Daoy (cell line): Measurements from ENCODE around the gene MLN. TPM values are rescaled to one million over a fixed set of nuclear protein-coding genes. Genes with fewer than 3 reads are reported as not detected.

Source experiments
- DNase-seq: peaks from one replicate; pipeline ENCODE4 v3.0.0-alpha.2; 2015; ENCODE audit warnings: low read depth
- total RNA-seq: library from RNA; depleted of rRNA; stranded (reverse); fragments of >200 nt; shearing (Covaris generic); gene quantifications from 2 replicates; pipeline ENCODE4 v1.2.3, GENCODE V29; 2014; rRNA removed

MLN gene
- total RNA-seq, 1 experiment from 2014 or later: not detected

DNA sequence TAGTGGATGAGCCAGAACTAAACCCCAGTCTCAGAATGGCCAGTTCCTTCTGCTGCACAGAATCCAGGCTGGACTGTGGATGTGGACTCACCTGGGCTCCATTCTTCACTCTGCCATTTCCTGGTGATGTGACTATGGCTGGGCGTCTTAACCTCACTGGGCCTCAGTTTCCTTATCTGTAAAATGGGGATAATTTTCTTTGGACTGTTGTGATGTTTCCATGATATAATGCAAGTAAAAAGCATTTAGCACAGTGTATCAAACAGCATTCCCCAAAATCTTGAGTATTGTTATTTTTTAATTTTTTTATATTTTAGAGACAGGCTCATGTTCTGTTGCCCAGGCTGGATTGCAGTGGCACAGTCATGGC is 51.2 kb downstream of the MLN start:
- no peak for DNase-seq

DNA sequence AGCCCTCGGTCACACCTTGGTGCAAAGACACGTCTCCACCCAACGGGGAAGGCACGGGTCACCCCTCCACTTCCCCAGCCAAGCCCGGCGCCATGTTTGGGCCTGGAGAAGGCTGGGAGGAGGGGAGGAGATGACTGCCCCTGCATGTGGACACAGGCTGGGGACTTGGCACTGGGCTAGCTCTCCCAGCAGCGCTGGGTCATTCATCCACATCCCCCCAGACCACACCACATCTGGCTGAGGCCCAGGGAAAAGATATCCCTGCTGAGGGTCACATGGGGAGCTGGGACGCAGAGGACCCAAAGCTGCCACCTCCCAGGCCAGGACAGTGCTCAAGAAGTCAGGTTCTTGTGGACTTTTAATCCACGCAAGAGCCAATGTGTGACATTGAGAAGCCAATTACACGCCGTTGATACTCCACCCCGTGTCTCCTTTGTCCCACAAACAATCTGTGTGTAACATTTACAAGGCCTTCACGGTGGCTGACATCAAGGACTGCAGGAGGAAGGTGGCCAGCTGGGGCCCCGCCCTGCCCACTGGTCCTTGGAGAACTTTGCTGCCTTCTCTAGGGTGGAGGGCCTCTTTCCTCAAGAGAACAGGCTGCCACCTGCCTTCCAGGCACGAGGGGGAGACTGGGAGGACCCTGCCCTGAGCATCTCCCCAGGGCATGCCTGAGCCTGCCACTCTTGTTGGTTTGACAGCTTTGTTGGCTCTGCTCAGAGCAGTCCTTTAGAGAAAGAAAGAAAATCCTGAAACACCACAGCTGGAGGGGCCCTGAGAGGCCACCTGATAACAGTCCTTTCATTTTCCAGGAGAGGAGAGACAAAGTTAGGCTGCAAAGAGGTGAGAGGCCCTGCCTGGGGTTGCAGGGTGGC is 51.8 kb downstream of the MLN start:
- DNase-seq: no peak

DNA sequence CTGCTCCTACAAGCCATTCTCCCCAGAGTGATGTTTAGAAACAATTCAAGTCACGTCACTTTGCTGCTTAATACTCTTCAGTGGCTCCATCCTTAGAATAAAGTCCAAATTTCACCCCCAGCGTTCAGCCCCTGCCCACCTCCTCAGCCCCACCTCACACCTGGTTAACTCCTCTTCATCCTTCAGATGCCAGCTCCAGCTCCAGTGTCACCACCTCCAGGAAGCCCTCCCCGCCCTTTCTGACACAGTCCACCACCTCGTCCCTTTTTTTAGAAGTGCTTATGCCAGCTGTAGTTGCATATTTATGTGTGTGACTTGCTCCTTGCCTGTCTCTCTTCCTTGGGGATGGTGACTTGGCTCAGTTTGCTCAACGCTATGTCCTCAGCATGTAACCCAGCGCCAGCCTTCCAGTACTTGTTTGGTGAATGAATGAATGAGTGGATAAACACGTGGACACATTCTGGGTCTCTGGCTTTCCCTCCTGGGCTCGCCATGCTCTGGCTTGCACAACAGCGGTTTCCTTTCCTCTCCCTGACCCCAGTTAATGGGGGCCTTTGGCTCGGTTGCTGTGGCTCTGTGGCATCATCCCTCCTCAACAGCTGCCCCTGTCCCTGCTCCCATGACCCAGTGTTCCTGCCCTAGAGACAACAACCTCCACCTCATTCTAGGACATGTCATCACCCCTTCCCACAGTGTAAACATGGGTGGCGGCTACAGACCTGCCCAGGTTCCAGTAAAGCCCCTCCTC is 53.4 kb downstream of the MLN start:
- DNase-seq: no peak

DNA sequence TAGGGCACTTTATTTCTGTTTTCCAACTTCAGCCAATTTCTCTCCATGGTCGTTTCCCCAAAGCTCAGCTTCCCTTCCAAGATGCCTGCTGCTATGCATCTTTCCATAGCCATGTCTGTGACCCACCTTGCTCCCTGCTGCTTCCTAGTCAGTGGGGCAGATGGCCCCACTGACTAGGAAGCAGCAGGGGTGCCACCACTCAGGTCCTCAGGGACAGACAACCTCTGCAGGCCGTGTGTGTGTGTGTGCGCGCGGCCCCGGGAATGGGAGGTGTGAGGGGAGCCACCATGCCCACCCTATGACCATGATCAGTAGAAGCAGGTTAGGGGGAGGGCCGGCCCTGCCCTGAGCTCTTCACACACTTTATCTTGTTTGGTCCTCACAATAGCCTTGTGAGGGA is 54.4 kb downstream of the MLN start:
- no peak for DNase-seq

DNA sequence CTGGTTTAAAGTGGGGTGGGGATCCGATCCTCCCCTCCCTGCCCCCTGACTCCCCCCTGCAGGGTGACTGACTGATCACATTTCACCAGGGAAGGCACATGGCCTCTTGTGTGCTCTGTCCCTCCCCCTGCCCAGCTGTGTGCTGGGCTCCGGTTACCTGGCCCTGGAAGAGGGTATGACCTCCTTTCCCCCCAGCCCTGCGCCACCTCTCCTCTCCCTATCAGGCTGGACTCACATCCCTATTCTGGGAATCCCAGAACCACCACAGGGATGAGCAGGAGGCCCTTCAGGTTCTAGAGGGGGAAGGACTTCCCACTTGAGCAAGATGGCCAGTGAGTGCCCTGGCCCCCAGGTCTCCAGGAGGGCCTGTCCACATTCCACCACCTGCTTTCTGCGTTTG is 55.0 kb downstream of the MLN start:
- DNase-seq: no peak

DNA sequence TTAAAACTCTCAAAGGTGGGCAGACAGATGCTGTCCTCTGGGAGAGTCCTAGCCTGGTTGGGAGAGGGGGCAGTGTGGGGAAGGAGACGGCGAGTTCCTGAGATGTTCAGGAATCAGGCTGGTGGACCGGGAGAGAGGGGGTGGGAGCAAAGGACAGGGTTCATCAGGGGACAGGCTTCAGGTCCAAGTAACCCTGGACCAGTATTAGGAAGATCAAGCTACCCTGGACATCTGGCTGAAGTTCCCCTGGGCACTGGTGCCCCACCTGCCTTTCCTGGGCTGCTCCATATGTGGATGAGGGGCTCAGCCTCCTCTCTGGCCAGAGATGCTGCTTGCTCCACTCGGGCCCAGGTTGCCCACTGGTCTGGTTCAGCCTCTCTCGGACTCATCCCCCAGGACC is 56.0 kb downstream of the MLN start:
- no peak for DNase-seq

DNA sequence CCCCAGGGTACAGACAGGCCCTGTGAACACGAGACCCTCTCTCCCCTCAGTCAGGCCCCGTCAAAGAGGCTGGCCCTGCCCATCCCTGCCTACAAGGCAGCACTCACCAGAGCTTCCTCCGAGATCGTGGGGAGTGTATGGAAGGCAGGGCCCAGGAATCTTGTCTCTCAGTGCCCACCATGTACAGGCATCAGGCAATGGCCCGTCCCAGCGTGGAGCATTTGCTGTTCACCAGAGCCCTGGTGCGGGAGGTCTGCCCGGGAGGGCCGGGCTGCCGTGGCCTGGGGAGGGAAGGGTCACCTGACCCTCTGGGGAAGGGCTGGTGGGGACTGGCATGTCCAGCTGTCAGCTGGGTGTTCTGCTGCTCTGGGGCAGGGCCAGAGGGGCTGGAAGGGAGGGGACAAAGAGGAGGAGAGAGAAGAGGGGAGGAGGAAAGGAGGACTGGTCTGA is 57.1 kb downstream of the MLN start, which contains the start of gene IP6K3:
TSS of gene IP6K3 (minus strand) at position 255 of the 450 bp plus-strand sequence. CDS start 11,429 bp downstream, outside the sequence.
- no peak for DNase-seq

DNA sequence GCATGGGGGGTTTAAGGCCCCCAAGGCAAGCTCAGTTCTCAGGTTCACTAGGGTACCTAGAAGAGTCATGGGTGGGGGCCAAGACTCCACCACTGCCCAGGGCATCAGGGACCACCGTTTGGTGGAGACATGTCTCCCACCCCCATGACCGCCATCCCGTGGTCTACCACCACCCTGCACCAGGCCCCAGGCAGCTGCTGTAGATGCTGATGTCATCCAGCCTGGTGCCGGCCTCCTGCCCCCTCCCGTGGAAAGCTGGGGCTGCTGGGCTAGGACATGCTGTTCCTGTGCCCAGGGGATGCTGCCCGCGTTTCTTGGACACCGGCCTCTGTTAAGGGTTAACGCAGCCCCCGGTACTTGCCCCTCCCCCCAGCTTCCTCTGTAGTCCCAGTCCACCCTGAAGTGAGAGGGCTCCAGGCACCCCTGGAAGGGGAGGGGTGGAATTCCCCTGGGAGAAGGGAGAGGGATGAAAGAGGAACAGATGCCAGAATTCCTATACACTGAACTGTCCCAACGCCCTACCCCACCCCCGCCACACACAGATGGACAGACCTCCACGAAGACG is 57.7 kb downstream of the MLN start:
- peak; percentile 64 for DNase-seq

DNA sequence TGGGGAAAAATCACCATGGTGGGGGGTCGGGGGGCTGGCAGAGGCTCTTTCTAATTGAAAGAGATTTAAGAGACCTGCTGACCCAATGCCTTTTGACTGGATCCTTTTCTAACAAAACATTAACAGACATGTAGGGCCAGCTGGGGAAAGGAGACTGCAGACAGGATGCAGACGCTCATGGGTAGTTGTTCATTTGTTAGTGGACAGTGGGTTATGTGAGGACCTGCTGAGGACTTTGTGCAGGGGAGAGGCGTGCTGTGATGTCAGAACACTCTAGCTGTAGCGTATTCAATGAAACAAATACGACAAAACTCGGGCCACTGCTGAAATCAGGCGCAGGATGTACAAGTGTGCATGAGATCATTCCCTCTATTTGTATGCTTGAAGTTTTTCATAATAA is 58.3 kb downstream of the MLN start:
- no peak for DNase-seq

DNA sequence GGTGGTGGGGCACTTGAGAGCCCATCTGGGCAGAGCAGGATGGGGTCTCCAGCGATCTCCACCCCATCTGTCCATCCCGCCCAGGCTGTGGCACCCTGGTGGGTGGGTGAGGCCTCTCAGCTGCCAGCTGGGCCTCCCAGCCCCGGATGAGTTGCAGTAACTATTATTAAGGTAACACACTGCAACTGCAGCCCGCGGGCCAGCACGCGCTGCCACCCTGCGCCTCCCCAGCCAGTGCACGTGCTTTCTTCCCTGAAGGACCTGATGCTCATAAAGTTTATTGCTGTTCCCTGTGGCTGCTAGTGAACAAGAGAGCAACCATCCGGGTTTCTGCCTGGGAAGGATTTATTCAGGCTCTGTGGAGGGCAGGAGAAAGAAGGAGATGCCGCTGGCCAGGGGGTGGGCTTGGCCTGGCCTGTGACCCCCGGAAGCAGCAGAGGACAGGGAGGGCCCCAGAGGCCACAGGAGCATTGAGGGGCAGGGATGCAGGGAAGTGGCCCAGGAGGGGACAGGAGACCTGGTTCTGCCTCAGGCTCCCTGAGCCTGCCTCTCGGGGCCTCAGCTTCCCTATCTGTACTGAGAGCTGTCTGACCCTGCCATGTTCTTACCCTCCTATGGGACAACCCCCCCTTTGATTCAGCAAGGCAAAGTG is 58.8 kb downstream of the MLN start:
- no peak for DNase-seq

Other genes starting within 250 kb of the MLN start
- gene BAK1, start 223.7 kb downstream of the MLN start, total RNA-seq: 13.1 and 18.8 TPM in 2 replicates
- gene ITPR3, start 182.7 kb downstream of the MLN start, total RNA-seq: 10.4 and 12.6 TPM in 2 replicates
- gene UQCC2, start 92.3 kb downstream of the MLN start, total RNA-seq: 97.6 and 115 TPM in 2 replicates
- not detected in 2 replicates for gene IP6K3, start 57.1 kb downstream of the MLN start, total RNA-seq
- gene LEMD2, start 14.9 kb downstream of the MLN start, total RNA-seq: 63.3 and 71.0 TPM in 2 replicates